Pons (tissue), 1 donor: Measurements from ENCODE around the gene LRMDA.

Experiments
- DNase-seq: peaks from one replicate; pipeline ENCODE4 v3.0.0-alpha.2; 2016; ENCODE audit warnings: low spot score

LRMDA gene

GRCh38 chr10:75401569-75402485 lies 29.6 kb upstream of the LRMDA start, which contains the start of gene ZNF503:
TSS of gene ZNF503 (minus strand) at chr10:75401764. CDS start at chr10:75401419, 345 bp downstream.
- peak; percentile 94 for DNase-seq

- DNase-seq: peak; percentile 90
These were observed 28.8 kb upstream of the LRMDA start for GRCh38 chr10:75402486-75403143.

DNA sequence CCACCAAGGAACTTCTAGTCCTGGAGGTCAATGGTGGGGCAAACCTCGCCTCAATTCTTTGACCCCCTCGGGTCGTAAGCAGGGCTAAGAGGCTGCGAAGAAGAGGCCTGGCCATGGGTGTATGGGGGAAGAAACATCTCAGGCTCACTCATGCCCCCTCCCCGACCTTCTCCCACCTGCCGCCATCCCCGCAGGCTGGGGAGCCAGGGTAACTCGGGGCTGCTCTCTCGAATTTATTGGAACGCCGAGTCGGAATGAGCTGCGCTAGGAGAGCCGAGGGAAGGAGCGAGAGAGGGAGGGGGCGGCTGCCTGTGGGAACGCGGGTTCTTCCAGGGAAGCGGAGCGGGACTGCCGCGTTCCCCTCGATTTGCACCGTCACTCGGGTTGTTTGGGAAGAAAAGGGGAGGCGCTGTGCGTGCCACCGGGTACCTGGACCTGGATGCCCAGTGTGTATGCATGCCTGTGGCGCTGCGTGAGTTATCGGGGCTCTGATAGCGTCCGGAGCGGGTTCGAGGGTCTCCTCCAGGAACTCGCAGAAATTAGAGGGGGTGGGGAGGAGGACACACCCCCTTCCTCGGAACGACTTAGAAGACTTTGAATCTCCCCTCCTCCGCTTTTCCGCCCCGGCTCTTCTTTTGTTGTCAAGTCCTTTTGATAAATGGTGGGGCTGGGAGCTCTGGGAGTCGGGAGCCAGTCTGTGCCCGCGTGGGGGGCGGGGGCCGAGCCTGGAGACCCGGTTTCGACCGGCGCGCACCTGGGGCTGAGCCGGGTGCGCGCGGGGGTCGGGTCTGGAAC lies 28.1 kb upstream of the LRMDA start:
- no peak for DNase-seq

DNA sequence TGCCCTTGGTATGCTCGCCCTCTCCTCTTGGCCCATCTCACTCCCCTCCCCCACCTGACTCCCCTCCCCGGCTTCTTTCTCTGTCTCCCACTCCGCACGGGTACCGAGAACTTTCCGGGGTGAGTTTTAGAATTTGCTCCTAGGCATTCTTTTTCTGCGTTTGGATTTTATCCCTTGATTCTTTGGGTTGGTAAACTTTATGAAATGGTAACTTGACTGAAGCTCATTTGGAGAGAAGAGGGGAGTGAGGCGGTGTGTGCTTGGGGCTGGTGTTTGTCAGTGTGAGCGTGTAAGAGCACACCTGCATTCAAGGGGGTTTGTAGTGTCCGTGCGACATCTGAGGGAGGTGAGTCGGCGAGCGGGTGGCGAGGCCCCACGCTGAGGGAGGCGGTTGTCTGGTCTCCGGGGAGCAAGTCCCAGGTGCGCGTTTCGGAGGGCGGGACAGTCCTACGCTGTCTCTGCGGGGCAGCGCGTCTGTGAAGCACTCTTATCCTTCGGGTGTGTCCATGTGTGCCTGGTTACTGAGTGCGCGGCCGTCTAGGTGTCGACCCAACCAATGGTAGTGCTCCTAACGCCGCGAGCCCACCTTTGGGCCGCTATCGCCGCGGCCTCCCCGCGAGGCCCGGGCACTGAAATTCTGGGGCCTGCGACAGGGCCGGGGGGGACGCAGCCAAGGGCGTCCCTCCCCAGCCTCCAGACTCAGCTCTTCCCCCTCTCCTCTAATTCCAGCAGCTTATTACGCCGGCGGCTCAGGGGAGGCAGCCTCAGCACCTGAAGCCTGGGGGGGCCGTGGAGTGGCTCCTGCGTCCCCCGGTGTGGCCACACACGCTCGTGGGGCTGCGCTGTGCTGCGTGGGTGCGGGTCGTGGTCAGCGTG lies 27.2 kb upstream of the LRMDA start:
- no peak for DNase-seq

DNA sequence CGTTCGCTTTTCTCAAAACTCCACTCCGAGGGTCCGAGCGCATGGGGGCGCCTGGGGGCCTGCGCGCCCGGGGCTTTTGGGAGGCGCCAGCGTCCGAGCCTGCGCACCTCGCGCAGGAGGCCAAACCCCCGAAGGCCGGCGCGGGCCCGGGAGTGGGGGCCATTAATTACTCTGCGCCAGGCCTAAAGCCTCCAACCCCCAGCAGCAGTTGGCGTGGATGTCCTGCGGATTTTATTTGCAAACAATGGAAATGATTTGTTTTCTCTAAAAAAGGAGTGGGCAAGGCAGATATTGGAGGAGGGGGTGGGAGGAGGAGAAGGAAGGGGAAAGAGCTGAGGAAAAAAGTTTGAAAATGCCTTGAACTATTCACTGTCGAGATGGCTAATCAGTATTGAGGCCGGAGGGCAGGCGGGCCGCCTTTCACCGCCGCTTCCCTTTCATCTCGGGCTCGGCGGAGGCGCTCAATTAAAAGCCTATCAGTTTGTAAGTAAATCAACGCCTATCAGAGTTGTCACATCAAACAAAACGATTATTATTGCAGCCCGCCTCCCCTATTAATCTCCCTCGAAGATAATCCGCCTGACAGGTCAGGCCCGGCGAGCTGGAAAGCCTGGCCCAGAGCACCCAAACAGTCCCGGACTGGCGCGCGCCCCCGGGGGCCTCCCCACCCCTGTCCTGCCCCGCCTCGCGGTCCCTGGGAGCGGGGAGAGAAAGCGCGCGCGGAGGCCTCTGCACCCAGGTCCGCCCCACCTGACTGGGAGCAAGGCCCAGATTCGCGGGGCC lies 26.4 kb upstream of the LRMDA start:
- DNase-seq: no peak

DNA sequence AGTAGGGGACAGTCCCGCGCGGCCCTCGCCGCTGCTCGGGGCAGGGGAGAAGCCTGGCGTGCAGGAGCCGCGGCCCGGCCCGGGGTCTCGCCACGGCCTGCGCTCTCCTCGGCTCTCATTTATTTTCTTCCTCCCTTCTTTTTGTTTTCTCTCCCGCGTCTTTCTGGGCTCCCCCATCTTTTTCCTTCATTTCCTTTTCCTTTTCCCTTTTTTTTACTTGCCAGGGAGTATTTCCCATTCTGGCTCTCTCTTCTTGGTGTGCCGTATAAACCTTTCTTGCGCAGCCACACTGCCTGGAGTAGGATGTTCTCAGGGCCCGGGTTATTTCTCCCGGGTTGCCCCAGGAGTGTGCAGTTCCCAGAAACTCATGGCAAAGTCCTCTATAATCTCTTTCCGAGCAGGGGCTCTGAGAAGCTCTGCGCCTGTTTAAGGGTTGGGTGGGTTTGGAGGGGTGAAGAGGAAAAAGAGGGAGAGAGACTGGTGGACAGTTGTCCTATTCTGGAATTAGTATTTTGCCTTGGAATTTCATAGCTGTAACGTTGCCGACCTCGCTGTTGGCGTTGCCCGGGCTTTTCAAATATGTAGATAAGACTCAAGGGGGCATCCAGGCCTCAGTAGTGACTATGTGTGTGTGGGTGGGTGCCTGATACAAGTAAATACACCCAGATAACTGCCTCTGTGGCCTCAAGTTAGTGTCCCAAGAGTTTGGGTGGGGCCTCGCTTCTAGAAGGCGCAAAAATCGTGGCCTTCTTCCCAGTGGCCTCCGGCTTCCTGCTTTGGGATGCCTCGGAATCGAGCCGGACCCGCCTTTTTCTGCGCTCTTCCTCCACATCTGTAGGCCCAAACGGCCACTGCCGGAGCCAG lies 25.6 kb upstream of the LRMDA start:
- no peak for DNase-seq

DNA sequence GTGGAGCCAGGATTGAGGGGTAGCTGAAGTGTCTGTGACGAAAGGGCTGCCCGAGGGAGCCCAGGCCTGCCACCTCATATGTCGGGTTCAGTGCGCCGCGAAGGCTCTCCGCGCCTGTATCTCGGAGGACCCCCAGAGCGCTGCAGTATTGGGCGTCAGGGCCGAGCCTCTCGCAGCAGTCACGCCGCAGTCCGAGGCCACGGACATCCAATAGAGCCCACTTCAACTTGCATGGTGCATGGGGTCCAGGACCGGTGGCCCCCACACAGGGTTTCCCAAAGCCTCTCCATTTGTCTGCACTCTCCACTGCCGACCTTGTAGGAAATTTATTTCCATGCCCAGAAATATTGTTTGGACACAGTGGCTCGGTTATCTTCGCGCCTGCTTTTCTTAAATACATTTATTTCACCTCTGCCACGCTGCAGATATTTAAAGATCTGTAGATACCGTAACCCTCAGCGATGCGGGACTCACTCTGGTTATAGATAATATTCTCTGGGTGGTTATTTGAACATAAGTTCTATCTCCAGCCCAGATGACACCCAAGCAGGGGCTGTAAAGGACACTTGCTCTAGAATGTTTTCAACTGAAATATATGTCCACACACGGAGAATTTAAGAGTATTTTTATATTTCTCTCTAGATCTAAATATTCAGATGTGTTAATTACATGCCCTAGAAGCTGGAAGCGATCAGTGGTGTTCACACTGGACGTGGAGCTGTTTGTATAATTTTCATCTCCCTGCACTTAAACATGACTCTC lies 24.8 kb upstream of the LRMDA start:
- DNase-seq: no peak

- no peak for DNase-seq
These were observed 24.2 kb upstream of the LRMDA start for GRCh38 chr10:75407224-75407712.

- DNase-seq: no peak
These were observed 23.5 kb upstream of the LRMDA start for GRCh38 chr10:75407713-75408508.

DNA sequence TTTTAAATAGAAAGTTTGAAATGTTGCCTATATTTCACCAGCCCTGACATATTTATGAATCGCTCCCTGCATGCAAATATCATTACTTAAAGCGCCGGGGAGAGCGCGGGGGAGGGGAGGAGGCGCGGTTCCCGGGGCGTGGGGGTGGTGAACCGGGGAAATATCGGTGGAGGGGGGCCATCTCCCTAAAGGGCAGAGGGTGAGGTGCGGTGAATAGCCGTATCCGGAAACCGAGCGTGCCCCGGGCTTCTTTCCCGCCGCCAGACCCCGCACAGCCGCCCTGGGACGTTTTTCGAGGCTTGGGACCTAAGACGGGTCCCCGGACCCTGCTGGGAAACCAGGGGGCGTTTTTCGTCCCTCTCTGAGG lies 22.9 kb upstream of the LRMDA start:
- DNase-seq: no peak

- DNase-seq: no peak
These were observed 22.2 kb upstream of the LRMDA start for GRCh38 chr10:75408911-75409885.

GRCh38 chr10:75410132-75411005 lies 21.1 kb upstream of the LRMDA start:
- DNase-seq: no peak

DNA sequence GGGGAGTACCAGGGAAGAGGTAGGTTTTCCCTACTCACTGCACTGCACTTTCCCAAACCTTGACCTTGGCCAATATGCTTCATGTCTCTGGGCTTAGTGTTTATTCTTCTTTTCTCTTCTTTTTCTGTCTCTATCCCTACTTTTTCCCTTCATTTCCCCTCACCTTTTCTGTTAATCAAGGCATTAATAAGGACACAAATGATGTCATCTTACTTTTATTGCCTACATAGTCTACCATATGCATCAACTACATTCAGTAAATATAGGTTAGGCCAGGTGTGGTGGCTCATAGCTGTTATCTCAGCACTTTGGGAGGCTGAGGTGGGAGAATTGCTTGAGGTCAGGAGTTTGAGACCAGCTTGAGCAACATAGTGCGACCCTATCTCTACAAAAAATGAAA lies 16.9 kb upstream of the LRMDA start:
- no peak for DNase-seq

DNA sequence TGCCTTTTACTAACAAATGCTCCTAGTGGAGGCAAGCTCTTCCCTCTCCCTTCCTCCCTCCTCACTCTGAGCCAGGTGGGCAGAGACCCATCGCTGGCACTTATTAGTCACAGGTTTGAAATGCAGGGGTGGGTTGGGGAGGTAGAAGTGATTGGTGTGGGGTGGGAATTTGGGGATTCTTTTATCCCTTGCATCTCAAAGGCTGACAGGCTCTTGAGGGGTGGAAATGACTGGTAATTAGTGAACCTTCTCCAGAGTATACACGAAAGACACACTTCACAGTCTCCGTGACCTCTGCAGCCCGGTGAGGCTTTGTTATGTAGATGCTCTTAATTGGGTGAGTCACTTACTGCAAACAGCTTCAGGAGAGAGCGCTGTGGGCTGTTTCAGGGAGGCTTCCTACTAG lies 13.9 kb upstream of the LRMDA start:
- no peak for DNase-seq

DNA sequence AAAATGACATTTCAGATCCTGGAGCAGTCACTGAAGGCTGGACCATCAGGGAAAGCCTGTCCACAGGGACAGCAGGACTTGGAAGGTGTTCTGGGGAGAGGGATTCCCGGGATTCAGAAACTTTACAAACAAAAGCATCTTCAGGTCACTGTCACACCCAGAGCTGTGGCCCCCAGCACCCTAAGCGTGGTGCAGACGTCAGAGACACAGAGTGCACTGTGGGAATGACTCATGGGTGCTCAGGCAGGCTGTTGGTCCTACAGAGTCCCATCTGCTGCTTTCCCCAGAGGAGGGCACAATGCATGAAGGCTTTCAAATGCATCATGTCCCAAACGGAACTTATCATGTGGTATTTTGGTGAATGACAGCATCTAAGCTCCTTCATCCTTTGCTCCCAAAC lies 13.1 kb upstream of the LRMDA start:
- no peak for DNase-seq

- no peak for DNase-seq
These were observed 12.7 kb upstream of the LRMDA start for GRCh38 chr10:75418712-75419111.
